Measurements from ENCODE around the gene HDC.

The HDC gene

GRCh38 chr15:50210462-50211157 is 54.9 kb downstream of the HDC start:
- Histone ChIP-seq H3K4me2 (no peak overlapping the region), H4K20me1 (no peaks in the 10 kb centered on the region), H3K9me3 (peaks cover 42% of the 10 kb centered on the region), H3K27me3 (no peaks in the 10 kb centered on the region), H3K36me3 (peaks cover 73% of the 10 kb centered on the region), H3K27ac (no peak overlapping the region), H3K4me1 (0 out of 2 replicates have a peak, but pooled peaks cover 7% of the 10 kb centered on the region), H3K4me3 (no peak overlapping the region), H3K9ac (no peak overlapping the region)
- no peak for TF ChIP-seq Cebpa-rat (IDR thresholded peaks at IDR 0.05)

- no peak overlapping the region for H3K4me3 ChIP-seq
- H3K27ac ChIP-seq = no peak overlapping the region
- 0 out of 2 replicates have a peak, but pooled peaks cover 7% of the 10 kb centered on the region for H3K4me1 ChIP-seq
- peaks cover 42% of the 10 kb centered on the region for H3K9me3 ChIP-seq
- H4K20me1 ChIP-seq = no peaks in the 10 kb centered on the region
- no peak overlapping the region for H3K9ac ChIP-seq
- no peaks in the 10 kb centered on the region for H3K27me3 ChIP-seq
- H3K36me3 ChIP-seq = peaks cover 79% of the 10 kb centered on the region
- no peak for TF ChIP-seq Cebpa-rat (IDR thresholded peaks at IDR 0.05)
- no peak overlapping the region for H3K4me2 ChIP-seq
These were observed 55.7 kb downstream of the HDC start for GRCh38 chr15:50209809-50210208.

- TF ChIP-seq Cebpa-rat (IDR thresholded peaks at IDR 0.05) = no peak
- peaks cover 22% of the 10 kb centered on the region for H3K9me3 ChIP-seq
- no peaks in the 10 kb centered on the region for H4K20me1 ChIP-seq
- peaks cover 93% of the 10 kb centered on the region for H3K36me3 ChIP-seq
- no peaks in the 10 kb centered on the region for H3K27me3 ChIP-seq
- no peak overlapping the region for H3K27ac ChIP-seq
- H3K4me3 ChIP-seq = no peak overlapping the region
- H3K4me2 ChIP-seq = no peak overlapping the region
- H3K4me1 ChIP-seq = 0 out of 2 replicates have a peak, but pooled peaks cover 7% of the 10 kb centered on the region
- H3K9ac ChIP-seq = no peak overlapping the region
These were observed 59.5 kb downstream of the HDC start for GRCh38 chr15:50206020-50206419.

- Histone ChIP-seq H3K27me3 (no peaks in the 10 kb centered on the region), H3K27ac (no peak overlapping the region), H3K36me3 (peaks cover 91% of the 10 kb centered on the region), H3K4me1 (no peaks in the 10 kb centered on the region), H4K20me1 (no peaks in the 10 kb centered on the region), H3K9me3 (no peaks in the 10 kb centered on the region), H3K4me3 (no peak overlapping the region), H3K4me2 (no peak overlapping the region), H3K9ac (no peak overlapping the region)
- no peak for TF ChIP-seq Cebpa-rat (IDR thresholded peaks at IDR 0.05)
These were observed 63.5 kb downstream of the HDC start for GRCh38 chr15:50202003-50202402.

DNA sequence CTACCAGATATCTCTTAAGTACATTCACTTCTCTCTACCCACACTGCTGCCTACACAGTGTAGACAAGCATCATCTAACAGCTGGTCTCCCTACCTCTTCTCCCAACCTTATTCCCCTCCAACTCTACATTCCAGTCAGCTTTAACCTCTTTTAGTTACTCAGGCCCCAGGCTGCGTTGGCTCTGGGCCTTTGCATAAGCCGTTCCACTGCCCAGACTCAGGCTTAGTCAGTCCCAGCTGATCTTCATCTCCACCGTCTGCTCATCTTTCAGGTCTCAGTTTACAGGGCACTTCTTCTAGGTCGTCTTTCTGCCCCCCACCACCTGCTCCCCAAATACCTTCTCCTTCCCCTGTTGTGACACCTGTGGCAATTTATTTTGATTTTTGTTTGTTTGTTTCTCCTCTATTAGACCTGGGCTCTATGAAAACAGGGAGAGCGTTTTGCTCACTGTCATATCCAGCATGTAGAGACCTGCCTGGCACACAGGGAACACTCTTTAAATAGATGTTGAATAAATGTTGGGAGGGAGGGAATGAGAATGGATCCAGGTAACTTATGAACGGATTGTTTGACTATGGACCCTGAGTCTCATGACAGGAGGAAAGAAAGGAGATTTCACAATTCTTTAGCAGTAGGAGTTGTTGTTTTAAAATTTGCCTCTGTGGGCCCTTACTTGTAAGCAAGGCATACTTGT is 72.5 kb downstream of the HDC start:
- Histone ChIP-seq H3K27me3 (no peaks in the 10 kb centered on the region), H3K9ac (no peak overlapping the region), H3K27ac (no peak overlapping the region), H3K4me2 (no peak overlapping the region), H4K20me1 (no peaks in the 10 kb centered on the region), H3K4me1 (peaks cover 50% of the 10 kb centered on the region), H3K9me3 (no peaks in the 10 kb centered on the region), H3K36me3 (peaks cover 39% of the 10 kb centered on the region), H3K4me3 (no peak overlapping the region)
- no peak for TF ChIP-seq Cebpa-rat (IDR thresholded peaks at IDR 0.05)

GRCh38 chr15:50192164-50192563 is 73.4 kb downstream of the HDC start:
- Histone ChIP-seq H4K20me1 (no peaks in the 10 kb centered on the region), H3K36me3 (peaks cover 30% of the 10 kb centered on the region), H3K27ac (no peak overlapping the region), H3K4me1 (peaks cover 59% of the 10 kb centered on the region), H3K4me2 (no peak overlapping the region), H3K9me3 (no peaks in the 10 kb centered on the region), H3K27me3 (no peaks in the 10 kb centered on the region), H3K4me3 (no peak overlapping the region), H3K9ac (no peak overlapping the region)
- TF ChIP-seq Cebpa-rat (IDR thresholded peaks at IDR 0.05) = no peak

Data from BLaER1 (cell line).